HG03280 (cell line): ENCODE measurements around the gene TM9SF1.

Experiments used
- ATAC-seq: cut with Tn5 transposase; IDR thresholded peaks from one replicate; pipeline ENCODE4 v1.9.1; 2021; ENCODE audit warnings: mild to moderate bottlenecking, moderate library complexity; ENCODE audit not compliant: unreplicated experiment

TM9SF1 gene

DNA sequence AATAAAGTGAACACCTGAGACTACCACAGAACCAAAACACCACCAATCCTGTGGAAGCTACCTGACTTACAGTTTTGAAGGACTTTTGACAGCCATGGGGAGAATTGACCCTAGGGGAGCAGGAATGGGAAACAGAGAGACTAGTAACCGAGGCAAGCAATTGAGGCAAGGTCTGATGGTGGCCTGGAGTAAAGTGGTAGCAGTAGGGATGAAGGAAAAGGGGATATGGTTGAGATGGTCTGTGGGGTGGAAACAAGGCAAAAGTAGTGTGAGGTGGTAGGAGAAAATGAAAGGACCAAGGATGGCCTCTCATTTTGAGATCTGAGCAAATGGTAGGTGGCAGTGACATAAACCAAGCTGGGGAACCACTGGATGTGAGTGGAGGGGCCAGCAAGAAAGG is 38.4 kb downstream of the TM9SF1 start:
- no peak for ATAC-seq

DNA sequence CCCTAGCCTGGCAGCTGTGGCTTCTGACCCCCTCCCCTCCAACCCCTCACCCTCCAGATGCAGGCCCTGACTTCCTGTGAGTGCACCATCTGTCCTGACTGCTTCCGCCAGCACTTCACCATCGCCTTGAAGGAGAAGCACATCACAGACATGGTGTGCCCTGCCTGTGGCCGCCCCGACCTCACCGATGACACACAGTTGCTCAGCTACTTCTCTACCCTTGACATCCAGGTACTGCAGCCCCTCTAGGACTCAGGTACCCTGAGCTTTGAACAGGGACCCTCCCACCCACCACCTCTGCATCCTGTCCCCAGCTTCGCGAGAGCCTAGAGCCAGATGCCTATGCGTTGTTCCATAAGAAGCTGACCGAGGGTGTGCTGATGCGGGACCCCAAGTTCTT is 40.1 kb downstream of the TM9SF1 start:
- no peak for ATAC-seq

DNA sequence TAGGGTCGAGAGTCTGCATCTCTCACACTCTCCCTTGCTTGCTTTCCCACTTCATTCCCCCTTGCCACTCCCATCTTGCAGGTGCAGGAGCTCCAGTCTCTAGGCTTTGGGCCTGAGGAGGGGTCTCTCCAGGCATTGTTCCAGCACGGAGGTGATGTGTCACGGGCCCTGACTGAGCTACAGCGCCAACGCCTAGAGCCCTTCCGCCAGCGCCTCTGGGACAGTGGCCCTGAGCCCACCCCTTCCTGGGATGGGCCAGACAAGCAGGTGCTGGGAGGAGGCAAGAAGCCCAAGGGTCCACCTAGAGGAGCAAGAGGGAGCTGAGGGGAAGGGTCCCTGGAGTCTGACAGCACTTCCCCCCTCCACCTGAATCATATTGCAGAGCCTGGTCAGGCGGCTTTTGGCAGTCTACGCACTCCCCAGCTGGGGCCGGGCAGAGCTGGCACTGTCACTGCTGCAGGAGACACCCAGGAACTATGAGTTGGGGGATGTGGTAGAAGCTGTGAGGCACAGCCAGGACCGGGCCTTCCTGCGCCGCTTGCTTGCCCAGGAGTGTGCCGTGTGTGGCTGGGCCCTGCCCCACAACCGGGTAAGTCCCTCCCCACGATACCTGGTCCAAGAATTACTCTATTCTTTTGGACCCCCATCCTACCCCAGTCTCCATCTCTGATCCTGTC is 43.7 kb downstream of the TM9SF1 start:
- ATAC-seq, result no peak

DNA sequence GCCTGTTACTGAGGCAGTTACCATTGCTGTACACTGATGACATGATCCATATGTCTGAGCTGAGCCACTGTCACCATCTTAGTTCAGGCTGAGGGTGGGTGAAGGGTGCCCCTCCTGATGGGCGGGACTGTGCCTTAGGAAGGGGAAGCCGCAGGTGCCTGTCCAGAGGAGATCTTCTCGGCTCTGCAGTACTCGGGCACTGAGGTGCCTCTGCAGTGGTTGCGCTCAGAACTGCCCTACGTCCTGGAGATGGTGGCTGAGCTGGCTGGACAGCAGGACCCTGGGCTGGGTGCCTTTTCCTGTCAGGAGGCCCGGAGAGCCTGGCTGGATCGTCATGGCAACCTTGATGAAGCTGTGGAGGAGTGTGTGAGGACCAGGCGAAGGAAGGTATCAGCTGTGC is 44.2 kb downstream of the TM9SF1 start:
- no peak for ATAC-seq

DNA sequence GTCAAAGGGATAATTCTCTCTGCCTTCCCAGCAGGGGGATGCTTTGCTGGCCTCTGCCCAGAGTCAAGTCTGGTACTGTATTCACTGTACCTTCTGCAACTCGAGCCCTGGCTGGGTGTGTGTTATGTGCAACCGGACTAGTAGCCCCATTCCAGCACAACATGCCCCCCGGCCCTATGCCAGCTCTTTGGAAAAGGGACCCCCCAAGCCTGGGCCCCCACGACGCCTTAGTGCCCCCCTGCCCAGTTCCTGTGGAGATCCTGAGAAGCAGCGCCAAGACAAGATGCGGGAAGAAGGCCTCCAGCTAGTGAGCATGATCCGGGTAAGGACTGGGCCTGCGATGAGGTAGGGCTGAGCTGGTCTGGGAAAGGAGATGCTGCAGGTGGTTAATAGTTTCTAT is 44.7 kb downstream of the TM9SF1 start:
- ATAC-seq, result no peak

DNA sequence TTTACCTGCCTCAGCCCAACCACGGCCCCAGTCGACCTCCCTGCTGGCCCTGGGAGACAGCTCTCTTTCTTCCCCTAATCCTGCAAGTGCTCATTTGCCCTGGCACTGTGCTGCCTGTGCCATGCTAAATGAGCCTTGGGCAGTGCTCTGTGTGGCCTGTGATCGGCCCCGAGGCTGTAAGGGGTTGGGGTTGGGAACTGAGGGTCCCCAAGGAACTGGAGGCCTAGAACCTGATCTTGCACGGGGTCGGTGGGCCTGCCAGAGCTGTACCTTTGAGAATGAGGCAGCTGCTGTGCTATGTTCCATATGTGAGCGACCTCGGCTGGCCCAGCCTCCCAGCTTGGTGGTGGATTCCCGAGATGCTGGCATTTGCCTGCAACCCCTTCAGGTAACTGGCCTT is 45.2 kb downstream of the TM9SF1 start:
- ATAC-seq, result no peak

DNA sequence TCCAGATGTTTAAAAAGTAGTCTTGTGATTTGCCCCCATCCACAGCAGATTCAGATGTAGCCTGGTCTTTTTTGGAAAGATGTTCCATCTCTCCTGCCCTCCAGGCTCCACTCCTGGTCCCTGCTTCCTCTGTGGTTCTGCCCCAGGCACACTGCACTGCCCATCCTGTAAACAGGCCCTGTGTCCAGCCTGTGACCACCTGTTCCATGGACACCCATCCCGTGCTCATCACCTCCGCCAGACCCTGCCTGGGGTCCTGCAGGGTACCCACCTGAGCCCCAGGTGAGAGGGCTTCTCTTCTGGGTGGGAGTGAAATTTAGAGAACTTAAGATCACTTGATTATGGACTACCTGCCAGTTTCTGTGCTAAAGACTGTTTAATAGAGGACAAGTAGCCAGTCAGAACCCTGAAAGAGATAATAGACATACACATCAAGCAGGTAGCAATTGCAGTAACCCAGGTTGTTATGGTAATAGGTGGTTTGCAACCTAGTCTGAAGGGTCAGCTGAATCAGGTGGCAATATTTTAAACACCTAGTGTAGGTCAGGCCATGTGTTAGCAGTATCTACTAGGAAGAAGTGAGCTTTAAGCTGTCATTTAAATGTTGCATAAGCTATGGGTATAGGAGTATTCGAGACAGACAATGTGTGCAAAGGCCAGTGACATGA is 45.8 kb downstream of the TM9SF1 start:
- no peak for ATAC-seq

DNA sequence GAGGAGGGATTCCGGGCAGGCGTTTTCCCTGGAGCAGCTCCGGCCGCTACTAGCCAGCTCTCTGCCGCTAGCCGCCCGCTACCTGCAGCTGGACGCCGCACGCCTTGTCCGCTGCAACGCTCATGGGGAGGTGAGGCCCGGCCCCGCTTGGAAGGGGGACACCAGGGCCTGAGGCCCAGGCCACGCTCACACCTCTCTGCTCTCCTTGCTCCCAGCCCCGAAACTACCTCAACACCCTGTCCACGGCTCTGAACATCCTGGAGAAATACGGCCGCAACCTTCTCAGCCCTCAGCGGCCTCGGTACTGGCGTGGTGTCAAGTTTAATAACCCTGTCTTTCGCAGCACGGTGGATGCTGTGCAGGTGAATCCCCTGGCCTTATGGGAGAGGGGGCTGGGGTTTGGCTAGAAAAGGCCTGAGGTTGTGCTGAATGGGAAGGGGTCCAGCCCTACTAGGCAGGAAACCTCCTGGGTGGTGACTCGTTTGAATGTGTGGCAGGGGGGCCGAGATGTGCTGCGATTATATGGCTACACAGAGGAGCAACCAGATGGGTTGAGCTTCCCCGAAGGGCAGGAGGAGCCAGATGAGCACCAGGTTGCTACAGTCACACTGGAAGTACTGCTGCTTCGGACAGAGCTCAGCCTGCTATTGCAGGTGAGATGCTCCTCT is 47.3 kb downstream of the TM9SF1 start:
- ATAC-seq, result no peak

DNA sequence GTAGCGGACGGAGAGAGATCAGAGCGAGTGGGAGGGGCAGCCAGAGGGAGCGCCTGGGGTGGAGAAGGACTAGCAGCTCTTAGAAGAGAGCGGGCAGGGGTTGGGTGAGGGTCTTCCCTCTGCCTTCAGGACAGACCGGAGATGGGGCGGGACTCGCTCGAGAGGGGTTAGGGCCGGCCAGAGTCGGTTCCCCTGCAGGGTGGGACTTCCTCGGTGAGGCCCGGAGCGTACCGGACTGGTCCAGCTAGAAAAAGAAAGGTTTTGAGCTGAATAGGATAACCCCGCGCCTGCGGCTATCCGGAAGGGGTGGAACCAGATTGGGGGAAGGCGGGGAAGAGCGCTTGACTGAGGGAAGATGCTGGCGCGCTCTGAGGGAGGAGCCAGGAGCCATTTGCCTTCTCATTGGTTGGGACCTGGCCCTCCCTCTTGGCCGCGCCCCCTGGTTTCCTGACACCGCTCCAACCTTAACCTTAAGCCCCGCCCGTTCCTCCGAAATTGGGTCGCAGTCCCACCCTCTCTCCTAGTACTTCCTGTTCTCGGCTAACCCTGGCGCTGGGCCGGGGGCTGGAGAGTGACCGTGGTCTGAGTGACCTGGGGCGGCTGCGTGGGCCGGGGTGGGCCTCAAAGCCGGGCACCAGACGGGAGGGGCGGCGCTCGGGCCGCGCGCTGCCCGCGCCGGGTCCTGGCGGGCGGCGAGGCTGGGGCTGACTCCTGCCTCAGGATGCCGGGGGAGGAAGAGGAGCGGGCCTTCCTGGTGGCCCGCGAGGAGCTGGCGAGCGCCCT is 48.1 kb downstream of the TM9SF1 start, which contains the start of gene RNF31:
RNF31 (plus strand) TSS at position 521 of the 783 bp plus-strand sequence; CDS start at position 722, 201 bp downstream.
- peak; percentile 81 for ATAC-seq

DNA sequence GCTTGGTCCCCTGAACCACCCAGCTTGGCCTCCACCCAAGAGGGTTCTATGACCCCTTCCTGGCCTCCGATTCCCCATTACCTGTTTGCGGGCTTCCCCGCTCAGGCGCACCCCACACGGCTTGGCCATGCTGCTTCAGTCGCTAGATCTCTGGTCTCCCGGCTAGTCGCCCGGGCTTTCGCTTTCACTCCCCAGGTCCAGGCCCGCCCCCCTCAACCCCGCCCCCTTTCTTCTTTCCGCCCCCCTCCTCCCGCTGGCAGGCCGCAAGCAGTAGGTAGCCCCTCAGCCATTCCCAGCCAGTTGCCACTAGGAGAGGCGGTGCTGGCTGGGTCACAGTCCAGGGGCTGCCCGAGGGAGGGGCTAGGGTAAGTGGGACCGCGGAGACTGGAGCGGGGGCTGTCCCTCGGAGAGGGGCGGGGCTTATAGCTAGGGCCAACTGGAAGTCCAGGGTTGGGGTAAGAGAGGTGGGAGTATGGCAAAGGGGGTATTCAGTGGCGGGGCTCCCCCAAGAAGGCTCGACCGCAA is 48.7 kb downstream of the TM9SF1 start, which contains the start of gene PSME2:
PSME2 (minus strand) TSS at position 158 of the 525 bp plus-strand sequence; CDS start at position 129, 29 bp downstream.
- peak; percentile 57 for ATAC-seq

DNA sequence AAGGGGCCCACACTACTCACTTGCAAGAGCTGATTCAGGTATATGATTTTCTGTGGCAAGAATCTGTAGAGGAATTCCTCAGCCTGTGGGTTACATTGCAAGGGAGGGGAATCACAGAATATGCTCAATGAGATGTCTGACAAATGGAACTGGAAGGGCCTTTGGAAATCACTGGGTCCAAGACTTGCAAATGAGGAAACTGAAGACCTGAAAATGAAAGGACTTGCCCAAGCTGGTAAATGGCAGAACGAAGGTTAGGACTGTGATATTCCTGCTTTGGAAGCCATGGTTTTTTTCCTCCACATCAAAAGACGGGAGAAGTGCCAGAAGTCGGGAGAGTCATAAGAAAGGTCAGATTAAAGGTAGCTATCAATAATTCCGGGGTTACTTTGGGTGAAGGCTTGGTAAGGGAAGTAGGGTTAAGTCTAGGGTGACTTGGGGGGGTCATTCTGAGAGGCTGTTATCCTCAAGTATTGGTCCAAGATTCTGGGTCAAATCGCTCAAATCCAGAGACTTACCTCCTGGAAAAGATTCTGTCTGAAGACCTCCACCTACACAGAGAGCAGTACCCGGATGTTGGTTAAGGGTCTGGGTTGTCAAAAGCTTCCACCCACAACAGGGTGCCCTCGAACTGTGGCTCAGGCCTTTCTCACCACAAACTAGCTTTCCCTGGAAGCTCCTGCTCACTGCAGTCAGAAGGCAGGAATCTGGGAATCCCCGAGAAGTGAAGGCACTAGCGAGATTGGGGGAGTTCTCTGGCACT is 49.4 kb downstream of the TM9SF1 start:
- ATAC-seq, result no peak

DNA sequence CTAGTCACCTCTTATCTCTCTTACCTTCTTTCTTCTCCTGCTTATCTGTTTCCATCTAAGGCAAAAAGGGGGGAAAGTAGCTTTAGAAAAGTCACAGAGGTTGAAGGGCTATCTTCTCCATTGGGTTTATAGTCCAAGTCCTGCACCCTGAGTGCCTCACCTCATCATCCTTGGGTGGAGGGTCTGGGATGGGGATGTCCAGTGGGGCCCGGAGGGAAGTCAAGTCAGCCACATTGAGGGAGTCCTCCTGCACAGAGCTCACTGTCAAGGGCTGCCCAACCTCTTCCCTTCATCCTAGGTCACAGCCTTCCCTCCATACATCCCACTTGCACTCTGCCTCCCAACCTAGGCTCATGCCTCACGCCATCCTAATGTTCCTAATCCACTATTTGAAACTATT is 50.0 kb downstream of the TM9SF1 start:
- ATAC-seq, result no peak

DNA sequence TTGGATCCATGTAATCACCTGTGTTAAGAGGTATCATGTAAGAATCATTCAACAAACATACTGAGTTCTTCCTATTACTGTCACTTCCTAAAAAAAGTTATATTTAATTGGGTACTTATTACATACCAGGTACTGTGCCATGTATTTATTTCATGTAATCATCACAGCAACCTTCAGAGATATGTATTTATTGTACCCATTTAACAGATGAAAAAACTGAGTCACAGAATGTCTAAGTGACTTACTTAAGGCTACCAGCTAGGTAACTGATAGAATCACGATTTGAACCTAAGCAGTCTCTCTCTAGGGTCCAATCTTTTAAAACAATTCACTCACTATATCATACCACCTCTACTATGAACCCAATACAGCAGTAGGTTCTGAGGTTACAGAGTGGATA is 50.8 kb downstream of the TM9SF1 start:
- no peak for ATAC-seq

DNA sequence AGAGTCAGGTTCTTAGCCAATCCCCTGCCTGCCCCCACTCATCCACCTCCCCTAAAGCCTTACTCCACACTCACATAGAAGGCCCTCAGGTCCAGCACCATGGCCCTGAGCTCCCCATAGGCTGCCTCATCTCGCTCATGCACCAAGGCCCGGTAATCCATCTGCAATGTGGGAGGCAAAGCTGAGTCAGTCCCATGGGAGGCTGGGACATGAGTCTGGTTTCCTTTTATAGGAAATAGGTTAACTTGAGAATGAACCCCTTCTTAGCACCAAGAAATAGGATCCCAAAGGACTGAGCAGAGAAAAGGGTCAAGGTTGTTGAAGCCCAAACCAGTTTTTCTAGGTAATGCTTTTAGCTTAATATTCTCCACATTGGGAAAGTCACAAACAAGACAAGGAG is 51.7 kb downstream of the TM9SF1 start:
- ATAC-seq, result no peak

DNA sequence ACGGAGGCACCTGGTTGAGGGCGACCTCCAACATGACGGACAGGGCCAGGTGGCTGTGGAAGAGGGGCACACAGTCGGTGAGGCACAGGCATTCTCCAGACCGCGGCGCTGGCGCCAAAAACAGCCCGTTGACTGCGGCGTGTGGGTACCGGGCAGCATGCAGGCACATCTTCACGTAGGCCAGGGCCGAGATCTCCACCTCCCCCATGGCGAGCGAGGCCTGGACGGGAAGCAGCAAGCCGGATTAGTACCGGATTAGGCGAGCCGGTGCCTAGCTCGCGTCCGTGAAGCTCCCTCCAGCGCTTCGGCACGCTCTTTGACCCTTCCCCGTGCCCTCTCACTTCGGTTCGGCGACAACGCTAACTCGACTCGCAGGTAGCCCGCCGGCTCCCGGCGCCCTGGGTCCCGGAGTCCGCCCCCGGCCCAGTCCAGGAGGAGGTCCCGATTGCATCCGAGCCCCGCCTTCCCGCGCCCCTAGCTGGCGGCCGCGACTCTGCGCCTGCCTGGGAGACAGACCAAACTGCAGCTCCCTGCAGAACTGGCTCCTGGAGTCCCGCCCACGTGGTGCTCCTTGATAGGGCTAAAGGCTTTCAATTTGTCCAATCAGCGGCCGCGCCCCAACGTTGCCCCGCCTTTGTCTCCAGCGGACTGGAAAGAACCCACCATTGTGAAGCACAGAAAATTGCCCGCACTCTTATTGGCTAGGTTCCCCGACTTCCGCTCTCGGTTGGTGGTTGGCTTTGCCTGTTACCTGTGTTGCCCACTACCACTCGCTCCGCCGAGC is 54.0 kb downstream of the TM9SF1 start, which contains the start of gene EMC9:
EMC9 (minus strand) TSS at position 495 of the 784 bp plus-strand sequence; CDS start at position 208, 287 bp downstream.
- ATAC-seq, result peak; percentile 84

DNA sequence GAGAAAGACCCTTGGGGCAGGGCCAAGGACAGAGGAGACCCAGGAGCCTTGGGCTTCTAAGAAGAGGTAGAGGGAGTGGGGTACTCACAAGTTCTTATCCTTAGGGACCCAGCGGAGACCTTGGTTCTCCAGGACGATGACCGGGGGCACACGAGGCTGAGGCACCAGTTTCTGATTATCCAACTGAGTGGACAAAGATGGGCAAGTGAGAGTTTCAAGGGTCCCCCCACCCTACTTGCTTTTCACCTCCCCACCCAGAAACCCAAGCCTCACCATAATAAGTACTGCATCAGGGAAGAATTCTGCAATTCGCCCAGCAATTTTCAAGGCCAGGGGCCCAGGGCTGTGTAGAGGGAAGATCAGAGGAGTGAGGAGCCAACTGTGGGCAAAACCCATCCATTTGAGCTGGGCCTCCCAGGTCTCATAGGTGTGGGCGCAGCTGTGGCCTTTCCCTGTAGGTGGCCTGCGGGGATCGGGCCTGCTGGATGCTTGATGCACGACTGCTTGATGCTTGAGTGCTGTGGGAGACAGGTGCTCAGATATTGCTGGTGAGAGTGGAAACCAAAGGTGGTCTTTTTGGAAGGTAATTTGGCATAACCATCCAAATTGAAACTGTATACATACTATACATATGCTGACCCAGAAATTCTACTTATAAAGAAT is 55.8 kb downstream of the TM9SF1 start:
- no peak for ATAC-seq
